ENCODE results near the gene SEC14L1. TPM values are rescaled to one million over a fixed set of nuclear protein-coding genes. Genes with fewer than 3 reads are reported as not detected.

Gene SEC14L1
- total and polyA plus RNA-seq, 2 donors from 2014 or later: 49.2 to 157 TPM

DNA sequence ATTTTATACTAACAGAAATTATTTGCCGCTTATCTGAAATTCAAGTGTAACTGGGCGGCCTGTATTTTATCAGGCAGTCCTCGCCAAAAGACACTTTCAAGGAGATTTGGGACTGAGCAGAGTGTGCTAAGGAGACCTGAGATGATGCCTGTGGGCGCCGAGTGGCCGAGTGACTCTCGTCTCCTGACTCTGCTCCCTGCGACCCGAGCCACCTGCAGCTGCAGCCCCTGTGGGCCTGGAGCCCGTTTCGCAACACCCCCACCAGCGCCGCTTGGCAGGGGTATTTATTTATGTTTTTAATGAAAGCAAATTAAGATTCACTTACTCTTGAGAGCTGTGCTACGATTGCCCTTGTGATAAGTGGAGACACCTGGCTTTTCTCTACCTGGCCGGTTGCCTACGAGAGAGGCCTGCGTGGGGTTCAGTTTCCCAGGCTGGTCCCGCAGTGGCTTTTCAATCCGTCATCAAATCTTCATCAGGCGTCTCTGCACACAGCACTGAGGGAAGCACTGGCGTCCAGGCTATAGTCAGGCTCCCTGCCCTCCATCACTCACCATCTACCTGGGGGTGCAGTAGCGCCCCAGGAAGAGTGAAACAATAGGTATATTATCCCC, 124.0 kb downstream of the SEC14L1 start:
- H3K27me3 ChIP-seq (ENCODE audit: control insufficient read depth, insufficient read depth, low read length): no peaks in the 10 kb centered on the region
- FAIRE-seq (no peak), DNase-seq (peak in 1 of 5 donors; percentile 57)
- no peaks in the 10 kb centered on the region for H3K4me1 ChIP-seq (ENCODE audit: control insufficient read depth in 2 of 3, insufficient read depth in 2 of 3, low read depth in 1 of 3, low read length in 3 of 3)
- no peak overlapping the region for H3K9ac ChIP-seq (ENCODE audit: low read length in 3 of 3)
- no peaks in the 10 kb centered on the region for H3K36me3 ChIP-seq (ENCODE audit: control insufficient read depth in 2 of 3, insufficient read depth in 3 of 3, low read length in 3 of 3)
- intact Hi-C loops (cut with DNase I): no loop called here
- no peak overlapping the region for H3K27ac ChIP-seq (ENCODE audit: low read depth in 2 of 2, low read length in 2 of 2)
- H3K4me3 ChIP-seq (ENCODE audit: low read length in 3 of 3): no peak overlapping the region
- TF ChIP-seq, protein P1, sequence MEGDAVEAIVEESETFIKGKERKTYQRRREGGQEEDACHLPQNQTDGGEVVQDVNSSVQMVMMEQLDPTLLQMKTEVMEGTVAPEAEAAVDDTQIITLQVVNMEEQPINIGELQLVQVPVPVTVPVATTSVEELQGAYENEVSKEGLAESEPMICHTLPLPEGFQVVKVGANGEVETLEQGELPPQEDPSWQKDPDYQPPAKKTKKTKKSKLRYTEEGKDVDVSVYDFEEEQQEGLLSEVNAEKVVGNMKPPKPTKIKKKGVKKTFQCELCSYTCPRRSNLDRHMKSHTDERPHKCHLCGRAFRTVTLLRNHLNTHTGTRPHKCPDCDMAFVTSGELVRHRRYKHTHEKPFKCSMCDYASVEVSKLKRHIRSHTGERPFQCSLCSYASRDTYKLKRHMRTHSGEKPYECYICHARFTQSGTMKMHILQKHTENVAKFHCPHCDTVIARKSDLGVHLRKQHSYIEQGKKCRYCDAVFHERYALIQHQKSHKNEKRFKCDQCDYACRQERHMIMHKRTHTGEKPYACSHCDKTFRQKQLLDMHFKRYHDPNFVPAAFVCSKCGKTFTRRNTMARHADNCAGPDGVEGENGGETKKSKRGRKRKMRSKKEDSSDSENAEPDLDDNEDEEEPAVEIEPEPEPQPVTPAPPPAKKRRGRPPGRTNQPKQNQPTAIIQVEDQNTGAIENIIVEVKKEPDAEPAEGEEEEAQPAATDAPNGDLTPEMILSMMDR (IDR thresholded peaks at IDR 0.05; ENCODE audit: borderline replicate concordance, extremely low read depth, insufficient read depth): no peak
- no peaks in the 10 kb centered on the region for H3K9me3 ChIP-seq (ENCODE audit: control insufficient read depth in 2 of 3, insufficient read depth in 1 of 3, low read length in 3 of 3)

DNA sequence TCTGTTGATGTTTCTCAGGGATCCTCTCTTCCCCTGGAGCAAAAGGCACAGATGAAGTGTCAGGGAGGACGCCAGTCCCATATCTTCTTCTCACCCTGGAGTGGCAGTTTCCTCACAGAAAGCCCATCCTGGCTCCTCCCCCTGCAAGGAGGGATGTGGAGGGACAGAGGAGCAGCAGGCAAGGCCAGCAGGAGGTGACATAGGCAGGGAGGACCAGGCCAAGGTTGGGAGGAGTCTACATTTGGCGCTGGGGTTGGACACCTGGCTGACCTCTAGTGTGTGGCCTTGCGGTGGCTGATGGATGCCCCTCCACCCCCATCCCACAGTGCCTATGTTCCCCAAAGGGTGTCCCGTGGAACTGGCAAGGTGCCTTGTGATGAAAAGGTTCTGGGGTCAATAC, 125.4 kb downstream of the SEC14L1 start:
- H3K9me3 ChIP-seq (ENCODE audit: control insufficient read depth in 2 of 3, insufficient read depth in 1 of 3, low read length in 3 of 3): no peaks in the 10 kb centered on the region
- no peak for DNase-seq
- no peak for FAIRE-seq

More for the DNA sequence above, 125.4 kb downstream of the SEC14L1 start:
- Histone ChIP-seq H3K27me3 (ENCODE audit: control insufficient read depth, insufficient read depth, low read length) (no peaks in the 10 kb centered on the region), H3K4me3 (ENCODE audit: low read length in 3 of 3) (no peak overlapping the region), H3K9ac (ENCODE audit: low read length in 3 of 3) (no peak overlapping the region), H3K27ac (ENCODE audit: low read depth in 2 of 2, low read length in 2 of 2) (no peak overlapping the region), H3K36me3 (ENCODE audit: control insufficient read depth in 2 of 3, insufficient read depth in 3 of 3, low read length in 3 of 3) (no peaks in the 10 kb centered on the region), H3K4me1 (ENCODE audit: control insufficient read depth in 2 of 3, insufficient read depth in 2 of 3, low read depth in 1 of 3, low read length in 3 of 3) (no peaks in the 10 kb centered on the region)
- TF ChIP-seq, protein P1 (IDR thresholded peaks at IDR 0.05; ENCODE audit: borderline replicate concordance, extremely low read depth, insufficient read depth): no peak
- intact Hi-C loops (cut with DNase I): no loop called here

All from kidney (tissue), 14 donors.